Epithelial cell of proximal tubule (primary cell): ENCODE results near the gene BFSP2. TPM values are rescaled to one million over a fixed set of nuclear protein-coding genes. Genes with fewer than 3 reads are reported as not detected.

ENCODE experiments used
- DNase-seq: peaks from one replicate; pipeline ENCODE4 v3.0.0-alpha.2; 2011; ENCODE audit warnings: low read depth
- H3K4me3 ChIP-seq: 2 replicates; pipeline ENCODE4 v1.5.1; 2011; ENCODE audit warnings: low read depth, mild to moderate bottlenecking, low read length
- CTCF ChIP-seq: conservative IDR thresholded peaks from 2 replicates; pipeline ENCODE4 v1.5.1; 2012; ENCODE audit warnings: low read depth, mild to moderate bottlenecking, low read length
- total RNA-seq: library from RNA; depleted of rRNA; stranded (reverse); fragments of >200 nt; gene quantifications from 2 replicates; pipeline ENCODE4 v1.2.3, GENCODE V29; 2015

Gene BFSP2
- total RNA-seq, 1 donor from 2014 or later: not detected

- DNase-seq: no peak
- TF ChIP-seq CTCF: no peak
- no peak overlapping the region for H3K4me3 ChIP-seq
These were observed 35.2 kb upstream of the BFSP2 start for GRCh38 chr3:133364704-133365103.

GRCh38 chr3:133366921-133367320 lies 32.9 kb upstream of the BFSP2 start:
- no peak for TF ChIP-seq CTCF
- no peak for DNase-seq
- H3K4me3 ChIP-seq: no peak overlapping the region

- no peak overlapping the region for H3K4me3 ChIP-seq
- DNase-seq: no peak
- no peak for TF ChIP-seq CTCF
These were observed 32.5 kb upstream of the BFSP2 start for GRCh38 chr3:133367403-133367802.

GRCh38 chr3:133367956-133368355 lies 31.9 kb upstream of the BFSP2 start:
- TF ChIP-seq CTCF: no peak
- DNase-seq: no peak
- no peak overlapping the region for H3K4me3 ChIP-seq

- H3K4me3 ChIP-seq: no peak overlapping the region
- no peak for DNase-seq
- no peak for TF ChIP-seq CTCF
These were observed 31.3 kb upstream of the BFSP2 start for GRCh38 chr3:133368371-133369067.

- no peak overlapping the region for H3K4me3 ChIP-seq
- no peak for DNase-seq
- TF ChIP-seq CTCF: no peak
These were observed 30.8 kb upstream of the BFSP2 start for GRCh38 chr3:133369068-133369440.

GRCh38 chr3:133371181-133371580 lies 28.7 kb upstream of the BFSP2 start:
- TF ChIP-seq CTCF: no peak
- no peak for DNase-seq
- no peak overlapping the region for H3K4me3 ChIP-seq
